ENCODE results near the gene MACROD2. TPM values are rescaled to one million over a fixed set of nuclear protein-coding genes. Genes with fewer than 3 reads are reported as not detected.

MACROD2 gene
- total and polyA plus RNA-seq, 2 donors (not counting 1 experiment from before 2014, with no cell fraction given) = 5.3 to 6.7 TPM

DNA sequence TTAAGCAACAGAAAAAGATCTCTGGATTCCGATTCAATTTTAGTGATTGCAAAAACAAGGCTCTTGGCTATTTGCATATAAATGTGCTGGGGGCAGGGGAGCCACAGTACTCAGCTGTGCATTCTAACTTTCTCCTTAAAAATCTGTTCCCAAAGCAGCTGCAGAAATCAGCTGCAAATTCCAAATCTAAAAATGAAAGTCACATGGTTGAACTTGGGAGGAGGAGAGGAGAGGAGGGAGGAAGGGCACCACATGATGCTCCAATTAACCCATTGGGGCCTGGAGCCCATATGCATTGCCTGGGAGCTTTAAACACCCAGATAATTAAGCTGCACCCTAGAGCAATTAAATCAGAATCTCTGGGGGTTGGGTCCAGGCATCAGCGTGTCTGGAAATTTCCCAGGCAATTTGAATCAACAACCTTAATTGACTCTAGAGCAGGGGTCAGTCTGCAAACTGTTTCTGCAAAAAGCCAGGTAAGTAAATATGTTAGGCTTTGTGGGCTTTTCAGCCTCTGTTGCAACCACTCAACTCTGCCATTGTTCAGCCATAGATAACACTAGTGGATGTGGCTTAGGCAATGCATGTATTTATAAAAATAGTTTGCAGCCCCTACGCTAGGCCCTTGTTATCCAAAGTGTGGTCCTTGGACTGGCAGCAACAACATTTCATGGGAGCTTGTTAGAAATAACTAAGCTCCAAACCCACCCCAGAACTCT, 2069.8 kb downstream of the MACROD2 start:
- ChIA-PET POLR2A (no interaction called here), CTCF (no interaction called here)
- Mint-ChIP-seq H3K9me3 (ENCODE audit: insufficient read depth) (peaks cover 5% of the 10 kb centered on the region), H3K4me3 (no peak overlapping the region), H3K27ac (no peak overlapping the region), H3K4me1 (peaks cover 38% of the 10 kb centered on the region), H3K27me3 (no peaks in the 10 kb centered on the region)
- DNase-seq (no peak), ATAC-seq (ENCODE audit: low read depth) (no peak)
- no peaks in the 10 kb centered on the region for H3K27me3 ChIP-seq (replicated peaks in 1 of 4; ENCODE audit: control extremely low read depth in 1 of 4, control insufficient read depth in 3 of 4, insufficient read depth in 4 of 4, low read length in 3 of 4)
- TF ChIP-seq, protein P1, sequence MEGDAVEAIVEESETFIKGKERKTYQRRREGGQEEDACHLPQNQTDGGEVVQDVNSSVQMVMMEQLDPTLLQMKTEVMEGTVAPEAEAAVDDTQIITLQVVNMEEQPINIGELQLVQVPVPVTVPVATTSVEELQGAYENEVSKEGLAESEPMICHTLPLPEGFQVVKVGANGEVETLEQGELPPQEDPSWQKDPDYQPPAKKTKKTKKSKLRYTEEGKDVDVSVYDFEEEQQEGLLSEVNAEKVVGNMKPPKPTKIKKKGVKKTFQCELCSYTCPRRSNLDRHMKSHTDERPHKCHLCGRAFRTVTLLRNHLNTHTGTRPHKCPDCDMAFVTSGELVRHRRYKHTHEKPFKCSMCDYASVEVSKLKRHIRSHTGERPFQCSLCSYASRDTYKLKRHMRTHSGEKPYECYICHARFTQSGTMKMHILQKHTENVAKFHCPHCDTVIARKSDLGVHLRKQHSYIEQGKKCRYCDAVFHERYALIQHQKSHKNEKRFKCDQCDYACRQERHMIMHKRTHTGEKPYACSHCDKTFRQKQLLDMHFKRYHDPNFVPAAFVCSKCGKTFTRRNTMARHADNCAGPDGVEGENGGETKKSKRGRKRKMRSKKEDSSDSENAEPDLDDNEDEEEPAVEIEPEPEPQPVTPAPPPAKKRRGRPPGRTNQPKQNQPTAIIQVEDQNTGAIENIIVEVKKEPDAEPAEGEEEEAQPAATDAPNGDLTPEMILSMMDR (IDR thresholded peaks at IDR 0.05) = no peak
- no peak for TF ChIP-seq EZH2 (IDR thresholded peaks at IDR 0.05; ENCODE audit: borderline replicate concordance, insufficient read depth, low read depth, low read length, poor library complexity, severe bottlenecking)
- H2AFZ ChIP-seq (ENCODE audit: insufficient read depth, low read depth, low read length, poor library complexity, severe bottlenecking) = peak overlapping the region; percentile 3
- H4K20me1 ChIP-seq (ENCODE audit: control insufficient read depth, insufficient read depth, low read length, poor library complexity, severe bottlenecking) = no peaks in the 10 kb centered on the region
- intact Hi-C loops (cut with micrococcal nuclease) = no loop called here
- H3K4me1 ChIP-seq (ENCODE audit: control insufficient read depth in 2 of 2, insufficient read depth in 2 of 2, low read length in 2 of 2) = peaks cover 23 to 28% of the 10 kb centered on the region in 2 donors
- H3K4me2 ChIP-seq (replicated peaks; ENCODE audit: low read depth, low read length, poor library complexity, severe bottlenecking) = no peak overlapping the region
- H3K79me2 ChIP-seq (ENCODE audit: control insufficient read depth, insufficient read depth, low read length) = no peaks in the 10 kb centered on the region
- H3K9me3 ChIP-seq (ENCODE audit: control extremely low read depth in 1 of 3, control insufficient read depth in 2 of 3, insufficient read depth in 1 of 3, low read length in 2 of 3) = peaks cover 3 to 8% (median 8%) of the 10 kb centered on the region in 3 donors
- no peak overlapping the region for H3K4me3 ChIP-seq (ENCODE audit: control extremely low read depth in 1 of 5, extremely low read depth in 1 of 5, insufficient read depth in 1 of 5, low read depth in 2 of 5, low read length in 4 of 5)
- H3K9ac ChIP-seq (ENCODE audit: low read length) = no peak overlapping the region
- H3K36me3 ChIP-seq (replicated peaks in 1 of 2; ENCODE audit: control extremely low read depth in 1 of 2, control insufficient read depth in 1 of 2, extremely low read depth in 1 of 2, insufficient read depth in 2 of 2, low read length in 1 of 2) = no peaks in the 10 kb centered on the region
- WGBS (ENCODE audit: insufficient coverage) = 89% methylated on average over 3 of the region's 3 CpGs
- no peak overlapping the region for H3K27ac ChIP-seq (ENCODE audit: low read length in 2 of 2)

DNA sequence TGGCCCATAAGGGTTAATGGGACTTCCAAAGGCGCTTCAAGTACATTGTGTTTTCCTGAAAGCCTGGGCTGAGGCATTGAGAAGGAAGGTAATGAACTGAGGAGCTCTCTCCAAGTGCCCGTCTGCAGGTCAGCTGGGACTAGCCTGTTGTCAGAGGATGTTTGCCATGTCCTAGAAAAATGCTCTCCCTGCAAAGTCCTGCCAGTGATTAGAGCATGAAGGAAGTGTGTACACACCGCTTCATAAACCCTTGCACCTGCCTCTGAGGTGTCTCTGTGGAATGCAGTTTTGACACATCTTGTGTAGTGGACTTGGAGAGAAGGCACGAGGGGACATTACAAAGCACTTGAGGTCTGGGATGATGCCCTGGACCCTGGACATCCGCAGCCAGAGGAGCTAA, 2071.3 kb downstream of the MACROD2 start:
- ATAC-seq (ENCODE audit: low read depth) (no peak), DNase-seq (no peak)
- no peak overlapping the region for H3K4me3 ChIP-seq (ENCODE audit: control extremely low read depth in 1 of 5, extremely low read depth in 1 of 5, insufficient read depth in 1 of 5, low read depth in 2 of 5, low read length in 4 of 5)
- intact Hi-C loops (cut with micrococcal nuclease) = no loop called here
- Mint-ChIP-seq H3K4me1 (peaks cover 52% of the 10 kb centered on the region), H3K27me3 (no peaks in the 10 kb centered on the region), H3K27ac (no peak overlapping the region), H3K9me3 (ENCODE audit: insufficient read depth) (peaks cover 8% of the 10 kb centered on the region), H3K4me3 (no peak overlapping the region)
- ChIA-PET POLR2A (no interaction called here), CTCF (no interaction called here)
- 100% methylated on average over 5 of the region's 5 CpGs for WGBS (ENCODE audit: insufficient coverage)
- H3K27me3 ChIP-seq (replicated peaks in 1 of 4; ENCODE audit: control extremely low read depth in 1 of 4, control insufficient read depth in 3 of 4, insufficient read depth in 4 of 4, low read length in 3 of 4) = no peaks in the 10 kb centered on the region
- no peaks in the 10 kb centered on the region for H4K20me1 ChIP-seq (ENCODE audit: control insufficient read depth, insufficient read depth, low read length, poor library complexity, severe bottlenecking)
- no peaks in the 10 kb centered on the region for H3K36me3 ChIP-seq (replicated peaks in 1 of 2; ENCODE audit: control extremely low read depth in 1 of 2, control insufficient read depth in 1 of 2, extremely low read depth in 1 of 2, insufficient read depth in 2 of 2, low read length in 1 of 2)
- H3K27ac ChIP-seq (ENCODE audit: low read length in 2 of 2) = no peak overlapping the region
- TF ChIP-seq, protein P1 (IDR thresholded peaks at IDR 0.05) = no peak
- TF ChIP-seq EZH2 (IDR thresholded peaks at IDR 0.05; ENCODE audit: borderline replicate concordance, insufficient read depth, low read depth, low read length, poor library complexity, severe bottlenecking) = no peak
- H3K9me3 ChIP-seq (ENCODE audit: control extremely low read depth in 1 of 3, control insufficient read depth in 2 of 3, insufficient read depth in 1 of 3, low read length in 2 of 3) = peaks cover 5 to 9% (median 8%) of the 10 kb centered on the region in 3 donors
- no peak overlapping the region for H2AFZ ChIP-seq (ENCODE audit: insufficient read depth, low read depth, low read length, poor library complexity, severe bottlenecking)
- H3K4me2 ChIP-seq (replicated peaks; ENCODE audit: low read depth, low read length, poor library complexity, severe bottlenecking) = no peak overlapping the region
- H3K9ac ChIP-seq (ENCODE audit: low read length) = no peak overlapping the region
- no peaks in the 10 kb centered on the region for H3K79me2 ChIP-seq (ENCODE audit: control insufficient read depth, insufficient read depth, low read length)
- peaks cover 29 to 31% of the 10 kb centered on the region in 2 donors for H3K4me1 ChIP-seq (ENCODE audit: control insufficient read depth in 2 of 2, insufficient read depth in 2 of 2, low read length in 2 of 2)
